H1 (cell line): ENCODE measurements around the gene WASHC4. TPM values are rescaled to one million over a fixed set of nuclear protein-coding genes. Genes with fewer than 3 reads are reported as not detected.

Experiments used
- CTCF ChIA-PET: fragments of 300-600 bp; sonication (Branson Sonifier 250); formaldehyde crosslinking; loops from one replicate; lab custom pipeline; 2021; ENCODE audit not compliant: partially characterized antibody; lab: Charles Lee
- POLR2A ChIA-PET: fragments of 300-600 bp; sonication (Branson Sonifier 250); formaldehyde crosslinking; loops from one replicate; lab custom pipeline; 2021; ENCODE audit warnings: inconsistent platforms; ENCODE audit not compliant: partially characterized antibody; lab: Charles Lee
- DNase-seq, 2 experiments: peaks; one replicate each; pipeline versions ENCODE4 v3.0.0 to v3.0.0-alpha.2; 2010 to 2022; ENCODE audit warnings: low spot score in 2 of 2, low read depth in 1 of 2, mixed read lengths in 1 of 2
- FAIRE-seq: peaks from 2 replicates; lab custom pipeline; 2011; peaks lifted over from hg19 to GRCh38; lab: Jason Lieb, UNC
- H2AFZ ChIP-seq: 2 replicates; pipeline ENCODE4 v1.8.1; 2012; ENCODE audit warnings: low read length, inconsistent platforms
- H2AK5ac ChIP-seq: 2 replicates; pipeline ENCODE4 v1.6.1; 2013; ENCODE audit warnings: low read depth, low read length
- H2BK120ac ChIP-seq: replicated peaks from 2 replicates; pipeline ENCODE3; 2013; ENCODE audit warnings: low read depth, low read length, inconsistent platforms
- H2BK12ac ChIP-seq: 2 replicates; pipeline ENCODE4 v1.6.1; 2013; ENCODE audit warnings: low read depth, low read length
- H2BK15ac ChIP-seq: 2 replicates; pipeline ENCODE4 v1.6.1; 2013; ENCODE audit warnings: low read length
- H2BK20ac ChIP-seq: 2 replicates; pipeline ENCODE4 v1.6.1; 2013; ENCODE audit warnings: low read length
- H2BK5ac ChIP-seq: 2 replicates; pipeline ENCODE4 v1.6.1; 2013; ENCODE audit warnings: low read depth, low read length
- H3K14ac ChIP-seq: 2 replicates; pipeline ENCODE4 v1.6.1; 2013; ENCODE audit warnings: inconsistent platforms; ENCODE audit not compliant: insufficient read length
- H3K18ac ChIP-seq: 2 replicates; pipeline ENCODE4 v1.6.1; 2013; ENCODE audit warnings: low read length; ENCODE audit errors: extremely low read depth
- H3K23ac ChIP-seq: 2 replicates; pipeline ENCODE4 v1.6.1; 2013; ENCODE audit warnings: inconsistent platforms; ENCODE audit not compliant: insufficient read length
- H3K23me2 ChIP-seq: 2 replicates; pipeline ENCODE4 v1.6.1; 2013; ENCODE audit warnings: low read depth, low read length
- H3K27ac ChIP-seq: 2 replicates; pipeline ENCODE4 v1.6.1; 2011; ENCODE audit warnings: low read depth, low read length, inconsistent platforms
- H3K27me3 ChIP-seq, 4 experiments: replicated peaks in 1 of 4; 1 replicate in 1 of 4; 2 replicates in 3 of 4; pipeline versions ENCODE4 v1.6.1 to v1.8.1; 2011 to 2013; ENCODE audit warnings: low read length in 3 of 4, mild to moderate bottlenecking in 3 of 4, inconsistent platforms in 2 of 4, mixed read lengths in 2 of 4, moderate library complexity in 1 of 4; ENCODE audit not compliant: control insufficient read depth in 3 of 4, insufficient read depth in 3 of 4; ENCODE audit errors: extremely low read depth in 1 of 4
- H3K36me3 ChIP-seq, 4 experiments: 2 replicates each; pipeline versions ENCODE4 v1.6.1 to v1.8.1; 2011 to 2013; ENCODE audit warnings: mild to moderate bottlenecking in 4 of 4, low read length in 3 of 4, moderate library complexity in 2 of 4, control low read depth in 1 of 4, inconsistent platforms in 1 of 4; ENCODE audit not compliant: insufficient read depth in 4 of 4, control insufficient read depth in 2 of 4
- H3K4ac ChIP-seq: replicated peaks from 2 replicates; pipeline ENCODE3; 2013; ENCODE audit warnings: low read length, low read depth, mixed read lengths, inconsistent platforms; ENCODE audit not compliant: insufficient read length
- H3K4me1 ChIP-seq, 4 experiments: replicated peaks in 1 of 4; 1 replicate in 1 of 4; 2 replicates in 3 of 4; pipeline versions ENCODE4 v1.6.1 to v1.8.1; 2011 to 2013; ENCODE audit warnings: low read length in 3 of 4, inconsistent platforms in 2 of 4, mixed read lengths in 1 of 4; ENCODE audit not compliant: insufficient read depth in 4 of 4, control insufficient read depth in 3 of 4
- H3K4me2 ChIP-seq, 2 experiments: 2 replicates each; pipeline versions ENCODE4 v1.6.1 to v1.8.1; 2011 to 2013; ENCODE audit warnings: low read depth in 2 of 2, low read length in 2 of 2, control low read depth in 1 of 2, inconsistent platforms in 1 of 2, mild to moderate bottlenecking in 1 of 2; ENCODE audit not compliant: insufficient read depth in 1 of 2
- H3K4me3 ChIP-seq, 4 experiments: fragments of 200-600, 300-600 bp in 1 of 4; sonication (generic), shearing (Covaris generic), sonication (Bioruptor Twin) in 1 of 4; 2 replicates each; pipeline versions ENCODE4 v1.5.1 to v1.8.1; 2011 to 2016; ENCODE audit warnings: low read length in 4 of 4, low read depth in 3 of 4, control low read depth in 2 of 4, inconsistent platforms in 2 of 4, mild to moderate bottlenecking in 2 of 4, mixed read lengths in 1 of 4, moderate library complexity in 1 of 4; ENCODE audit not compliant: insufficient read depth in 2 of 4; ENCODE audit errors: extremely low read depth in 1 of 4
- H3K56ac ChIP-seq: replicated peaks from 2 replicates; pipeline ENCODE3; 2013; ENCODE audit warnings: low read depth, mild to moderate bottlenecking, mixed read lengths, low read length, inconsistent platforms; ENCODE audit not compliant: insufficient read length
- H3K79me1 ChIP-seq: 2 replicates; pipeline ENCODE4 v1.6.1; 2013; ENCODE audit warnings: low read depth, low read length, control low read depth
- H3K79me2 ChIP-seq, 2 experiments: 2 replicates each; pipeline versions ENCODE4 v1.6.1 to v1.8.1; 2012 to 2013; ENCODE audit warnings: low read length in 2 of 2, mild to moderate bottlenecking in 2 of 2, inconsistent platforms in 1 of 2; ENCODE audit not compliant: insufficient read depth in 2 of 2, control insufficient read depth in 1 of 2
- H3K9ac ChIP-seq, 4 experiments: replicated peaks in 1 of 4; 1 replicate in 1 of 4; 2 replicates in 3 of 4; pipeline versions ENCODE4 v1.6.1 to v1.8.1; 2011 to 2013; ENCODE audit warnings: low read depth in 3 of 4, low read length in 3 of 4, control low read depth in 2 of 4, mild to moderate bottlenecking in 2 of 4, moderate library complexity in 2 of 4, inconsistent platforms in 1 of 4; ENCODE audit errors: extremely low read depth in 1 of 4
- H3K9me3 ChIP-seq, 2 experiments: 2 replicates each; pipeline versions ENCODE4 v1.6.1 to v1.8.1; 2012 to 2013; ENCODE audit warnings: mild to moderate bottlenecking in 2 of 2, moderate library complexity in 2 of 2, control low read depth in 1 of 2, inconsistent platforms in 1 of 2, low read depth in 1 of 2, low read length in 1 of 2, mixed read lengths in 1 of 2; ENCODE audit not compliant: insufficient read depth in 2 of 2
- H4K20me1 ChIP-seq, 2 experiments: replicated peaks in 1 of 2; 2 replicates each; pipeline versions ENCODE3 to v1.8.1; 2011 to 2013; ENCODE audit warnings: inconsistent platforms in 2 of 2, low read length in 2 of 2, mild to moderate bottlenecking in 1 of 2; ENCODE audit not compliant: insufficient read depth in 2 of 2, control insufficient read depth in 1 of 2
- H4K5ac ChIP-seq: 2 replicates; pipeline ENCODE4 v1.6.1; 2013; ENCODE audit warnings: low read length, low read depth, mixed read lengths, inconsistent platforms; ENCODE audit not compliant: insufficient read length
- H4K8ac ChIP-seq: 2 replicates; pipeline ENCODE4 v1.8.0; 2013; ENCODE audit warnings: mild to moderate bottlenecking, moderate library complexity, low read length, inconsistent platforms; ENCODE audit not compliant: insufficient read depth; ENCODE audit errors: extremely low read depth
- H4K91ac ChIP-seq: replicated peaks from 2 replicates; pipeline ENCODE3; 2013; ENCODE audit warnings: low read length, mixed read lengths, inconsistent platforms; ENCODE audit not compliant: insufficient read length
- BCL11A ChIP-seq, 2 experiments: IDR thresholded peaks; one replicate each; pipeline ENCODE4 v1.6.1; 2011; ENCODE audit warnings: low read depth in 2 of 2, low read length in 2 of 2, mild to moderate bottlenecking in 2 of 2
- CTBP2 ChIP-seq: IDR thresholded peaks from 2 replicates; pipeline ENCODE4 v1.7.0; 2011; ENCODE audit warnings: borderline replicate concordance, mild to moderate bottlenecking, moderate library complexity, mixed read lengths, low read length; ENCODE audit not compliant: insufficient read depth, insufficient read length
- JUND ChIP-seq: IDR thresholded peaks from 2 replicates; pipeline ENCODE4 v1.6.1; 2011; ENCODE audit warnings: mild to moderate bottlenecking, improper control_type of control experiment, low read length
- KDM1A ChIP-seq: fragments of 200-600, 300-600 bp; sonication (generic); IDR thresholded peaks from 2 replicates; pipeline ENCODE4 v1.7.1; 2016; ENCODE audit warnings: mild to moderate bottlenecking, low read length, borderline replicate concordance
- KDM4A ChIP-seq: IDR thresholded peaks from one replicate; pipeline ENCODE4 v1.7.1; 2012; ENCODE audit warnings: low read depth, mild to moderate bottlenecking, moderate library complexity, low read length, inconsistent platforms; ENCODE audit not compliant: severe bottlenecking
- PHF8 ChIP-seq: fragments of 200-600 bp; sonication (generic); conservative IDR thresholded peaks from 2 replicates; pipeline ENCODE4 v1.7.1; 2012; ENCODE audit warnings: low read depth, mild to moderate bottlenecking, inconsistent platforms, low read length, moderate library complexity
- POLR2AphosphoS5 ChIP-seq: IDR thresholded peaks from 2 replicates; pipeline ENCODE4 v1.6.1; 2011; ENCODE audit warnings: low read depth, low read length
- RNF2 ChIP-seq: fragments of 200-900, 300-1000 bp; sonication (generic); IDR thresholded peaks from 2 replicates; pipeline ENCODE4 v1.7.1; 2016; ENCODE audit warnings: borderline replicate concordance, low read depth, mild to moderate bottlenecking, antibody characterized with exemption, low read length; ENCODE audit not compliant: poor library complexity, severe bottlenecking; ENCODE audit errors: missing control alignments
- SIRT6 ChIP-seq: IDR thresholded peaks from one replicate; pipeline ENCODE4 v1.7.1; 2012; ENCODE audit warnings: low read length, inconsistent platforms
- SP2 ChIP-seq: IDR thresholded peaks from 2 replicates; pipeline ENCODE4 v1.6.1; 2012; ENCODE audit warnings: mild to moderate bottlenecking, low read length, inconsistent platforms
- SRF ChIP-seq: IDR thresholded peaks from 2 replicates; pipeline ENCODE4 v1.6.1; 2011; ENCODE audit warnings: mild to moderate bottlenecking, low read depth, low read length, moderate library complexity
- YY1 ChIP-seq: IDR thresholded peaks from 2 replicates; pipeline ENCODE4 v1.6.1; 2011; ENCODE audit warnings: low read depth, mild to moderate bottlenecking, low read length
- WGBS, 2 experiments: shearing (Covaris generic) in 1 of 2; methylation state at CpG; one replicate each; pipeline versions ENCODE4 v1.1.6 to v1.1.7; 2013 to 2015; ENCODE audit warnings: low lambda C conversion rate in 2 of 2, mixed read lengths in 2 of 2, inconsistent platforms in 1 of 2, low coverage in 1 of 2, missing lambda C conversion rate in 1 of 2; ENCODE audit not compliant: insufficient replicate concordance in 2 of 2, insufficient coverage in 1 of 2, insufficient read length in 1 of 2; ENCODE audit errors: extremely low coverage in 1 of 2, missing lambda C conversion rate in 1 of 2; 5-methylcytosine and 5-hydroxymethylcytosine counted together
- polyA plus RNA-seq, 7 experiments: library from polyadenylated mRNA; depleted of rRNA in 3 of 7; stranded (reverse) in 5 of 7; unstranded in 2 of 7; fragments of >200 nt in 5 of 7; fragments of 200-250 nt in 2 of 7; gene quantifications; 1 replicate in 5 of 7; 2 replicates in 1 of 7; 4 replicates in 1 of 7; pipeline versions ENCODE4 v1.2.1 to v1.2.3, GENCODE V29; 2011 to 2013; ENCODE audit warnings: missing spikeins in 2 of 7, mixed read lengths in 2 of 7
- total RNA-seq: library from RNA; stranded (reverse); fragmentation: NEBNext Ultra II Directional; extraction: Animal tissue kit (Norgen Biotek cat#: 25700); gene quantifications from 2 replicates; pipeline ENCODE4 v1.2.1, GENCODE V29; 2021

The WASHC4 gene
- total and polyA plus RNA-seq, 2 of the 8 experiments (the other 6 are each of a cell fraction or from before 2014, with no cell fraction given): 13.0 to 38.5 TPM

DNA sequence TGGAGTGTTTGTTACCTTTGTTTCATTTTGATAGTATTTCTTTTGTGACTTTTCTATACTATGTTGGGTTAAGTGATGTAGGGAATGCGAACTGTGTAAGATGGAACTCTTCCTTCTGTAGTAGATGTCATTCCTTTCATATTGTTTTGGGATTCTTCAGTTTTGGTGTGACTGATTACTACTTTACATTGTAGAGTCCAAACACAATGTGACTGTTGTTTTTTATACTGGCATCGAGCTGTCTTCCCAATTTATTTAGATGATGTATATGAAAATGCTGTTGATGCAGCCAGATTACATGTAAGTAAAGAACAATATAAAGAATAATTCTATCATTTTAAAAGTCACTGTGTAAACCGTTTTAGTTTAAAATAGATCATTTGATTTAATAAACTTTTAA lies 34.7 kb downstream of the WASHC4 start:
- peaks cover 0 to 74% (median 13%) of the 10 kb centered on the region in 4 experiments; a peak in 5 of 8 replicates for H3K36me3 ChIP-seq
- H2BK5ac ChIP-seq: no peak overlapping the region
- no peak overlapping the region for H3K9ac ChIP-seq
- H3K23ac ChIP-seq: no peak overlapping the region
- FAIRE-seq (no peak), DNase-seq (no peak)
- TF ChIP-seq JUND (no peak), RNF2 (no peak), SIRT6 (no peak), BCL11A (IDR thresholded peaks at IDR 0.05; ENCODE audit: low read depth in 2 of 2, low read length in 2 of 2) (no peak), CTBP2 (no peak), PHF8 (no peak), YY1 (no peak), KDM1A (no peak), SRF (no peak), SP2 (no peak), KDM4A (no peak), POLR2AphosphoS5 (no peak)
- peaks cover 0 to under 1% of the 10 kb centered on the region in 2 experiments for H4K20me1 ChIP-seq
- ChIA-PET CTCF (no interaction called here), POLR2A (no interaction called here)
- H3K27ac ChIP-seq: no peak overlapping the region
- H2BK12ac ChIP-seq: no peak overlapping the region
- no peak overlapping the region for H3K18ac ChIP-seq
- H3K14ac ChIP-seq: no peak overlapping the region
- no peaks in the 10 kb centered on the region for H3K27me3 ChIP-seq
- H2BK20ac ChIP-seq: no peak overlapping the region
- H4K5ac ChIP-seq: no peak overlapping the region
- H3K79me2 ChIP-seq: no peaks in the 10 kb centered on the region
- no peaks in the 10 kb centered on the region for H3K23me2 ChIP-seq
- H2BK15ac ChIP-seq: no peak overlapping the region
- H3K4me2 ChIP-seq: no peak overlapping the region
- no peak overlapping the region for H4K8ac ChIP-seq
- H2AK5ac ChIP-seq: no peak overlapping the region
- WGBS, 2 experiments: 82% methylated on average over 3 of the region's 3 CpGs; no CpG with 5 or more reads in 1 of the 2 experiments
- H3K4me3 ChIP-seq: no peak overlapping the region
- no peaks in the 10 kb centered on the region for H3K4me1 ChIP-seq
- no peak overlapping the region for H3K56ac ChIP-seq
- no peak overlapping the region for H2AFZ ChIP-seq
- no peak overlapping the region for H2BK120ac ChIP-seq
- no peak overlapping the region for H4K91ac ChIP-seq
- no peaks in the 10 kb centered on the region for H3K79me1 ChIP-seq
- H3K4ac ChIP-seq: no peak overlapping the region
- no peaks in the 10 kb centered on the region for H3K9me3 ChIP-seq
